Prostate gland (tissue), 2 donors: ENCODE data around the gene INAFM1. TPM values are rescaled to one million over a fixed set of nuclear protein-coding genes. Genes with fewer than 3 reads are reported as not detected.

ENCODE experiments used
- DNase-seq: peaks from one replicate; pipeline ENCODE4 v3.0.0-alpha.2; 2019; ENCODE audit warnings: low spot score
- H3K27ac ChIP-seq, 2 donors: fragments of 200-600 bp; sonication (generic); 2 replicates each; pipeline ENCODE4 v1.5.1; 2017 to 2019
- H3K27me3 ChIP-seq: fragments of 200-600 bp; sonication (generic); replicated peaks from 2 replicates; pipeline ENCODE4 v1.5.1; 2019; ENCODE audit not compliant: insufficient read depth
- H3K36me3 ChIP-seq, 2 donors: fragments of 200-600 bp; sonication (generic); 1 replicate in 1 of 2; 2 replicates in 1 of 2; pipeline versions ENCODE4 v1.5.1 to v1.8.1; 2017 to 2019
- H3K4me1 ChIP-seq: fragments of 200-600 bp; sonication (generic); replicated peaks from 2 replicates; pipeline ENCODE4 v1.5.1; 2019
- H3K4me3 ChIP-seq, 2 donors: fragments of 200-600 bp; sonication (generic); 2 replicates each; pipeline ENCODE4 v1.5.1; 2017 to 2019
- H3K9me3 ChIP-seq: fragments of 200-600 bp; sonication (generic); 2 replicates; pipeline ENCODE4 v1.5.1; 2017
- POLR2A ChIP-seq: fragments of 450-650 bp; IDR thresholded peaks from one replicate; pipeline ENCODE4 v1.6.1; 2016; ENCODE audit warnings: antibody characterized with exemption, mild to moderate bottlenecking
- POLR2AphosphoS5 ChIP-seq: sonication (generic); formaldehyde crosslinking; IDR thresholded peaks from one replicate; pipeline ENCODE4 v1.6.1; 2017; ENCODE audit warnings: antibody characterized with exemption
- WGBS: methylation state at CpG from one replicate; pipeline ENCODE4 v1.1.5; 2018; 5-methylcytosine and 5-hydroxymethylcytosine counted together
- intact Hi-C: fragments of 100-400 bp; cut with DNase I; formaldehyde crosslinking; loops from one replicate; pipeline ENCODE4 v1.14.2; 2022
- total RNA-seq, 2 donors: library from RNA; depleted of rRNA; stranded (reverse); fragments of >200 nt; gene quantifications; one replicate each; pipeline ENCODE4 v1.1.0, GENCODE V29; 2016
- TF ChIP-seq, protein P1 (sequence below), 4 experiments: fragments of 200-600 bp in 2 of 4; fragments of 450-650 bp in 2 of 4; sonication (generic) in 2 of 4; IDR thresholded peaks; 1 replicate in 3 of 4; 2 replicates in 1 of 4; pipeline ENCODE4 v1.5.1; 2016 to 2019; ENCODE audit warnings: antibody characterized with exemption in 4 of 4, mild to moderate bottlenecking in 2 of 4, moderate library complexity in 2 of 4

Gene INAFM1
- total RNA-seq, 2 donors from 2014 or later: 11.4 to 30.2 TPM

DNA sequence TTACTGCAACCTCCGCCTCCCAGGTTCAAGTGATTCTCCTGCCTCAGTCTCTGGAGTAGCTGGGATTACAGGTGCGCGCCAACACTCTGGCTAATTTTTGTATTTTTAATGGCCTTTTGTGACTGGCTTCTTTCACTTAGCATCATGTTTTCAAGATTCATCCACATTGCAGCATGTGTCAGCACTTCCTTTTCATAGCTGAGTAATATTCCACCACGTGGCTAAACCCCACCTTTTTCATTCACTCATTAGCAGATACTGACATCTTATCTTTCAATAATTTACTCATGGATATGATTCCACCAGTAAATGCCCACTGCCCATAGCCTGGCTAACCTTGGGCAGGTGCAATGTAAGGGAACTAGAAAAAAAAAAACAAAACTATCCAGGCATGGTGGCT lies 41.8 kb downstream of the INAFM1 start:
- no peaks in the 10 kb centered on the region for H3K36me3 ChIP-seq
- no peak overlapping the region for H3K4me3 ChIP-seq
- no peak overlapping the region for H3K27ac ChIP-seq
- no peak for DNase-seq
- H3K27me3 ChIP-seq: no peaks in the 10 kb centered on the region
- 93% methylated on average over 4 of the region's 4 CpGs for WGBS
- H3K4me1 ChIP-seq: no peaks in the 10 kb centered on the region
- TF ChIP-seq POLR2AphosphoS5: no peak
- TF ChIP-seq, protein P1, sequence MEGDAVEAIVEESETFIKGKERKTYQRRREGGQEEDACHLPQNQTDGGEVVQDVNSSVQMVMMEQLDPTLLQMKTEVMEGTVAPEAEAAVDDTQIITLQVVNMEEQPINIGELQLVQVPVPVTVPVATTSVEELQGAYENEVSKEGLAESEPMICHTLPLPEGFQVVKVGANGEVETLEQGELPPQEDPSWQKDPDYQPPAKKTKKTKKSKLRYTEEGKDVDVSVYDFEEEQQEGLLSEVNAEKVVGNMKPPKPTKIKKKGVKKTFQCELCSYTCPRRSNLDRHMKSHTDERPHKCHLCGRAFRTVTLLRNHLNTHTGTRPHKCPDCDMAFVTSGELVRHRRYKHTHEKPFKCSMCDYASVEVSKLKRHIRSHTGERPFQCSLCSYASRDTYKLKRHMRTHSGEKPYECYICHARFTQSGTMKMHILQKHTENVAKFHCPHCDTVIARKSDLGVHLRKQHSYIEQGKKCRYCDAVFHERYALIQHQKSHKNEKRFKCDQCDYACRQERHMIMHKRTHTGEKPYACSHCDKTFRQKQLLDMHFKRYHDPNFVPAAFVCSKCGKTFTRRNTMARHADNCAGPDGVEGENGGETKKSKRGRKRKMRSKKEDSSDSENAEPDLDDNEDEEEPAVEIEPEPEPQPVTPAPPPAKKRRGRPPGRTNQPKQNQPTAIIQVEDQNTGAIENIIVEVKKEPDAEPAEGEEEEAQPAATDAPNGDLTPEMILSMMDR (IDR thresholded peaks at IDR 0.05): no peak
- no peak for TF ChIP-seq POLR2A
- intact Hi-C loops: no loop called here
- H3K9me3 ChIP-seq: no peaks in the 10 kb centered on the region

DNA sequence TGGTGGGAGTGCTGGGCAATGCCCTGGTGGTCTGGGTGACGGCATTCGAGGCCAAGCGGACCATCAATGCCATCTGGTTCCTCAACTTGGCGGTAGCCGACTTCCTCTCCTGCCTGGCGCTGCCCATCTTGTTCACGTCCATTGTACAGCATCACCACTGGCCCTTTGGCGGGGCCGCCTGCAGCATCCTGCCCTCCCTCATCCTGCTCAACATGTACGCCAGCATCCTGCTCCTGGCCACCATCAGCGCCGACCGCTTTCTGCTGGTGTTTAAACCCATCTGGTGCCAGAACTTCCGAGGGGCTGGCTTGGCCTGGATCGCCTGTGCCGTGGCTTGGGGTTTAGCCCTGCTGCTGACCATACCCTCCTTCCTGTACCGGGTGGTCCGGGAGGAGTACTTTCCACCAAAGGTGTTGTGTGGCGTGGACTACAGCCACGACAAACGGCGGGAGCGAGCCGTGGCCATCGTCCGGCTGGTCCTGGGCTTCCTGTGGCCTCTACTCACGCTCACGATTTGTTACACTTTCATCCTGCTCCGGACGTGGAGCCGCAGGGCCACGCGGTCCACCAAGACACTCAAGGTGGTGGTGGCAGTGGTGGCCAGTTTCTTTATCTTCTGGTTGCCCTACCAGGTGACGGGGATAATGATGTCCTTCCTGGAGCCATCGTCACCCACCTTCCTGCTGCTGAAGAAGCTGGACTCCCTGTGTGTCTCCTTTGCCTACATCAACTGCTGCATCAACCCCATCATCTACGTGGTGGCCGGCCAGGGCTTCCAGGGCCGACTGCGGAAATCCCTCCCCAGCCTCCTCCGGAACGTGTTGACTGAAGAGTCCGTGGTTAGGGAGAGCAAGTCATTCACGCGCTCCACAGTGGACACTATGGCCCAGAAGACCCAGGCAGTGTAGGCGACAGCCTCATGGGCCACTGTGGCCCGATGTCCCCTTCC lies 45.5 kb downstream of the INAFM1 start:
- no peaks in the 10 kb centered on the region for H3K4me1 ChIP-seq
- no peaks in the 10 kb centered on the region for H3K9me3 ChIP-seq
- no peak overlapping the region for H3K27ac ChIP-seq
- no peak for TF ChIP-seq POLR2A
- TF ChIP-seq, protein P1 (IDR thresholded peaks at IDR 0.05): no peak
- no peak for TF ChIP-seq POLR2AphosphoS5
- intact Hi-C loops: no loop called here
- 94% methylated on average over 44 of the region's 46 CpGs for WGBS
- H3K36me3 ChIP-seq: no peaks in the 10 kb centered on the region
- H3K27me3 ChIP-seq: no peaks in the 10 kb centered on the region
- no peak for DNase-seq
- H3K4me3 ChIP-seq: no peak overlapping the region

DNA sequence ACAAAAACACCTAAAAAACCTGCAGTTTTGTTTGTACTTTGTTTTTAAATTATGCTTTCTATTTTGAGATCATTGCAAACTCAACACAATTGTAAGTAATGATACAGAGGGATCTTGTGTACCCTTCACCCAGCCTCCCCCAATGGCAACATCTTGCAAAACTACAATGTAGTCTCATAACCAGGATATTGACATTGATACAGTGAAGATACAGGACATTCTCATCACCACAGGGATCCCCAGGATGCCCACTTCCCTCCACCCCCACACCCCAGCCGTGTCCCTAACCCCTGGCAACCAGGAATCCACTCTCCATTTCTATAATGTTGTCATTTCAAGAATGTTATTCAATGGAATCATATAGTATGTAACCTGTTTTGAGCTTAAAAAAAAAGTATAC lies 46.9 kb downstream of the INAFM1 start:
- H3K9me3 ChIP-seq: no peaks in the 10 kb centered on the region
- intact Hi-C loops: no loop called here
- no peaks in the 10 kb centered on the region for H3K36me3 ChIP-seq
- no peaks in the 10 kb centered on the region for H3K4me1 ChIP-seq
- 87% methylated on average over 1 of the region's 1 CpG for WGBS
- no peak for DNase-seq
- H3K4me3 ChIP-seq: no peak overlapping the region
- no peak overlapping the region for H3K27ac ChIP-seq
- TF ChIP-seq POLR2AphosphoS5 (no peak), POLR2A (no peak)
- TF ChIP-seq, protein P1 (IDR thresholded peaks at IDR 0.05): no peak
- no peaks in the 10 kb centered on the region for H3K27me3 ChIP-seq

DNA sequence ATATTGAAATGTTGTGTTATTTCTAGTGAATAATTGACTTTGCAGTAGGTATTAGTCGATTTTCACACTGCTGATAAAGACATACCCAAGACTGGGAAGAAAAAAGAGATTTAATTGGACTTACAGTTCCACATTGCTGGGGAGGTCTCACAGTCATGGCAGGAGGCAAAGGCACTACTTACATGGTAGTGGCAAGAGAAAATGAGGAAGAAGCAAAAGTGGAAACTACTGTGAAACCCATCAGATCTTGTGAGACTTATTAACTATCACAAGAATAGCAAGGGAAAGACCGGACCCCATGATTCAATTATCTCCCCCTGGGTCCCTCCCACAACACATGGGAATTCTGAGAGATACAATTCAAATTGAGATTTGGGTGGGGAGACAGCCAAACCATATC lies 47.4 kb downstream of the INAFM1 start:
- Histone ChIP-seq H3K4me3 (no peak overlapping the region), H3K9me3 (no peaks in the 10 kb centered on the region), H3K36me3 (no peaks in the 10 kb centered on the region), H3K27me3 (no peaks in the 10 kb centered on the region), H3K4me1 (no peaks in the 10 kb centered on the region), H3K27ac (no peak overlapping the region)
- WGBS: 89% methylated on average over 2 of the region's 2 CpGs
- intact Hi-C loops: no loop called here
- DNase-seq: no peak
- TF ChIP-seq POLR2A (no peak), POLR2AphosphoS5 (no peak)
- TF ChIP-seq, protein P1 (IDR thresholded peaks at IDR 0.05): no peak

DNA sequence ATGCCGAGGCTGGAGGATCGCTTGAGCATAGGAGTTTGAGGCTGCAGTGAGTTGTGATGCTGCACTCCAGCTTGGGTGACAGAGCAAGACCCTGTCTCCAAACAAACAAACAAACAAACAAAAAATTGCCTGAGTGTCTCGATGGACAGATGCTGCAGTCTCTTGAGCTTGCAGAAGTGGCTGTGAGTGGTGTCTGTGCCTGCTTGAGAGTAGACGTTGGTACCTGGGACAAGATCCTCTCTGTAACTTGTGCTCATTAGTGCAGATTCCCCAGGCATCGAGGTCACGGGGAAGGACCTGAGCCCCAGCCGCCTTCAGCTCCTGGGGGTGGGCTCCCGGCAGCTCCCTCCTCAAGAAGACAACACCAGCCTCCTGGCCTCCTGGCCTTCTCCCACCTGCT lies 48.7 kb downstream of the INAFM1 start:
- Histone ChIP-seq H3K27me3 (no peaks in the 10 kb centered on the region), H3K4me1 (no peaks in the 10 kb centered on the region), H3K4me3 (no peak overlapping the region), H3K9me3 (no peaks in the 10 kb centered on the region), H3K27ac (no peak overlapping the region), H3K36me3 (no peaks in the 10 kb centered on the region)
- TF ChIP-seq POLR2AphosphoS5: no peak
- TF ChIP-seq, protein P1 (IDR thresholded peaks at IDR 0.05): no peak
- no peak for TF ChIP-seq POLR2A
- WGBS: 74% methylated on average over 8 of the region's 8 CpGs
- no peak for DNase-seq
- intact Hi-C loops: no loop called here
